CD4-positive, alpha-beta T cell treated with Interleukin-17A for 1 hour (primary cell): Measurements from ENCODE around the gene MEF2A.
"Not testable (repeated sequence)": the region's sequence is repeated elsewhere in the genome, so short reads cannot be mapped to it uniquely, and the experiment has no call there.

Experiments
- DNase-seq: peaks from one replicate; pipeline ENCODE4 v3.0.0-alpha.2; 2020

Gene MEF2A

DNA sequence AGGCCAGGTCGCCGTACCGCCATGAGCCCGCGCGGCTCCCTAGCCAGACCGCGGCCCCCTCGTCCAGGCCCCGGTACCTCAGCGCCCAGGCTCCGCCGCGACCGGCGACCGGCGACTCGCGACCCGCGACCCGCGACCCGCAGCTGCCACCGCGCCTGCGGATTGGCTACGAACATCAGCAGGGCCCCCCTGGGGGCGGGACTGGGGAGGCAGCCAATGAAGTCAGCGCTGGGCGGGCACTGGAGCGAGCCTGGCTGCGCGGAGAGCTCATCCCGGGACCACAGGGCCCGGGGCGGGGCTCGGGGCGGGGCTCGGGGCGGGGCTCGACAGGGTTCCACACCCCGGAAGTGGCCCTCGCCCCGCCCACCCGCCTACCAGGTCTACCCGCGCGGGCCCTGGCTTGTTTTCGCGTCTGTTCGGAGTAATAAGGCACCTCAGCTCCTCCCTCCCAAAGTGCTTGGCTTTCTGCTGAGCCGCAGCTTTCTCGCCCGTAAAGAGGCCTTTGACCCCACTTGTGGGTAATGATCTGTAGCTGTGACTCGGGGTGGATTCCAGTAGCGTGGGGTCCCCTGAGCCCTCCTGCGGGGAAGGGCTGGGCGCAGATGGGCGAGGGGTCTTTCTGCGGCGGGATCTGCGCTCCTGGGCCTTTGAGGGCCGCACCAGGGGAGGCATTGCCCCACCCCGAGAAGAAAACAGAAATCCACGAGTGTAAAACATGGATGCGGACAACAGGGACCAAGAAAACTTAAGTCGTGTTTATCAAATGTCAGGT lies 167.7 kb downstream of the MEF2A start, which contains the start of gene LYSMD4:
LYSMD4 (minus strand) TSS at position 170 of the 772 bp plus-strand sequence. CDS start 1,438 bp downstream, outside the sequence.
- peak; percentile 97 for DNase-seq

DNA sequence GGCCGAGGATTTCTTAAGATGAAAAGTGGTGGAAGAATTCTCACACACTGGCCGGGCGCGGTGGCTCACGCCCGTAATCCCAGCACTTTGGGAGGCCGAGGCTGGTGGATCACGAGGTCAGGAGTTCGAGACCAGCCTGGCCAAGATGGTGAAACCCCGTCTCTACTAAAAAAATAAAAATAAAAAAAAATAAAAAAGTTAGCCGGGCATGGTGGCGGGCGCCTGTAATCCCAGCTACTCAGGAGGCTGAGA lies 168.2 kb downstream of the MEF2A start:
- not testable (repeated sequence) for DNase-seq

DNA sequence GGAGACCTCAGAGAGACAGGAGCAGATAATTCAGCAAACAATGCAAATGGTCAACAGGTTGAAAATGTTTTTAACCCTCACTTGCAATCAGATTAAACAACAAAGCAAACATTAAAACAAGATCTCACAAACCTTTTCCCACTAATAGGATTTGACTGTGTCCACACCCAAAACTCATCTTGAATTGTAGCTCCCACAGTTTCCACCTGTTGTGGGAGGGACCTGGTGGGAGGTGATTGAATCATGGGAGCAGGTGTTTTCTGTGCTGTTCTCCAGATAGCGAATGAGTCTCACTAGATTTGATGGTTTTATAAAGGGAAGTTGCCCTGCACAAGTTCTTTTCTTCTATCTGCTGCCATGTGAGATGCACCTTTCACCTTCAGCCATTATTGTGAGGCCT lies 168.8 kb downstream of the MEF2A start:
- DNase-seq = no peak

DNA sequence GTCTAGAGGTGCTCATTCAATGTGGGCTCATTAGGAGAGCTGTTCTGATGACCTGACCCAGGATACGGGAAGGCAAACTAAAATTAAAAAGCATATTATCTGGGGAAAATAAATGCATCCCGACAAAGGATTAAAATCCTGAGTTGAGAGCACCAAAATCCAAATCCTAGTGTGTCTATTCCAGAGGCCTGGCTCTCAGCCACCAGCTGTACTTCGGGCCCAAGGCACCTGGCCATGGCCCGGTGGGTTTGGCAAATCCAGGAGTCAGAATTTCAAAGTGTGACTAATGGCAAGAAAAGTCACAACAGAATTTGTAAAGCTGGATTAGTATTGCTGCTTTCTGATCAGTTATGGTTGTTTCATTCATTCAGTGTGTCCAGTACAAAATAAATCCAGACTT lies 170.1 kb downstream of the MEF2A start:
- DNase-seq = no peak

DNA sequence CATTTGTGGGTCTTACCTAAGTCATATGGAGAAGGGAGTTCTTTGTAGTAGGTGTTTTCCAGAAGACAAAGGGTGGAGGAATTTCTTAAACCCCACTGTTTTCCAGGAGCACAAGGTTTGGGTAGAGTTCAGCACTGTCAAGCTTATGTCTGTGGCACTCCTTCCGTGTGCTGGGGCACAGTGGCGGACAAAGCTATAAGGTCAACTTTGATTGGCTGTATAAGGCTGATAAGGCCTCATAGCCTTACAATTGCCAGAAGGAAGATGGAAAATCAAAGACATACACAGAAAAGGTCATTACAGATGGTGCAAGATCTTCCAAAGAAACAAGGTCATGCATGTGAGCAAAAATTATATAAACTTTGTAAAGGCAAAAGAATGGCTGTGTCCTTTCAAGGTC lies 170.9 kb downstream of the MEF2A start:
- no peak for DNase-seq

DNA sequence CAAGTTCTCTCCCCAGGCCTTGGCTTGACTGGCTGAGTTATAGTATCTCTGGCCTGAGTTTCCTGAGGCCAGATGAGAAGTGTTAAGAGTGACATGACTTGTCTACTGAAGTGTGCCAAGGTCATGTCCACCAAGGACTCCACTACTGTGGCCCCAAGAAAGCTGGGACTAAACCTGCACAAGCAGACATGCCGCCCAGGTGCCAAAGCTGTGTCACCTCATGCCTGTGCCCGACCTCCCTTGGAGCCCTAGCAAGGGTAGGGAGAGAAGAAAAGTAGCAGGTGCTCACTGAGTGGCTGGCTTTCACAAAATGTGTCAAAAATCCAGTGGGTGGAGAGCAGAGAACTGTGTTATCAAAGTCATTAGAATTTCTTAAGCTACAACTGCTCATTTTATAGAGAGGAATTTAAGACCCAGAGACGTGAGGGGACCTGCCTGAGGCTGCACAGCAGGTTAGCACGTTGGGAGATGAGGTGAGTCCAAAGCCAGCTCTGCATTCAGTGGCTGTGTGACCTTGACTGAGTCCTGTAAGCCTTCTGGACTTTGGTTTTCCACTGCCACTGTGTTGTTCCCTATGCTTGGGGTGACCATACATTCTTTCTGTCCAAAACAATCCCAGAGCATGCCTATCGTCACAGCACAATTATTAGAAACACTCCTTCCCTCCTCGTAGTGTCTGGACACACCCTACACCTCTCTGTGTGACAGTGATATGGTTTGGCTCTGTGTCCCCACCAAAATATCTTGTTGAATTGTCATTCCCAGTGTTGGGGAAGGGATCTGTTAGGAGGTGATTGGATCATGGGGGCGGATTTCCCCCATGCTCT lies 172.4 kb downstream of the MEF2A start:
- no peak for DNase-seq

DNA sequence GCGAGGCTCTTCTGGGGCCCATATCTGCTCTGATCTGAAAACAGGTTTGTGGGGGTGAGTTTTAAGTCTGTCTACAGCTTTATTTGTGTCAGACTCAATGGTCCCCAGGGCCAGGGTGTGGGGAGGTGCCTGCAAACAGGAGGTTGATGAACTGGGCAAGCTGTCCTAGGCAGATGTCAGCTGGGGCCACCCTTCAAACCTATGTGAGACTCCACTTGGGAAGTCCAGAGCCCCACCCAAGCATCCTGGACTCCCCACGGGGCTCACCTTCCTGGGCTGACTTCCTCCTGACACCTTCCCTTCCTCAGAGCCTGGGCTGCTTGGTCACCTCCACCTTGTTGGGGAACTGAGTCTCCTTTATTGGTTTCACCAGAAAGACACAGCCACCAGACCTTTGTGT lies 176.1 kb downstream of the MEF2A start:
- no peak for DNase-seq

GRCh38 chr15:99744142-99744541 lies 178.4 kb downstream of the MEF2A start:
- no peak for DNase-seq

DNA sequence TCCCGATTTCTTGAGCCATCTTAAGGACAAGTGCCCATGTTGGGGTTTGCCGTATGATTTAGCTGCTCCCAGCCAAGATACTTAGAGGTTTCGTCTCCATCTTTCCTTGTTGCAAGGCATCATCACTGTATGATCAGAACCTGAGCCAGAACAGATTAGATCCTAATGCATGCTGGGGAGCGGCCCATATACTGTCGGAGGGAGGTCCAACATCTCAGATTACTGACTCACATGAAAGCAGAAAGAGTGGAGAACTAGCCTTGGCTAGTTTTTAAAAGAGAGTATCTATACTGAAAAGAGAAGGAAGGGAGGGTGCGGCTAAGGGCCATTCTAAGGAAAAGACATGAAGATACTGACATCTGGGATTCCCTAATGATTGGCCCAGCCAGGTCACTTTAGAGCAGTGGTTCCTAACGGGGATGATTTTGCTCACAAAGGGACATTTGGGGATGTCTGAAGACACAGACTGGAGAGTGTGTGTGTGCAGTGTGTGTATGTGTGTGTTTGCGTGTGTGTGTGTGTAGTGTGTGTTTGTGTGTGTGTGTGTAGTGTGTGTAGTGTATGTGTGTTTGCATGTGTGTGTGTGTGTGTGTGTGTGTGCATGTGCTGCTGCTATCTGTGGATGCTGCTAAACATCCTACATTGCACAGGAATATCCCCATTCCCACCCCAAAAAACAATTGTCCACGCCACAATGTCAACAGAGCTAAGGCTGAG lies 179.7 kb downstream of the MEF2A start:
- no peak for DNase-seq

DNA sequence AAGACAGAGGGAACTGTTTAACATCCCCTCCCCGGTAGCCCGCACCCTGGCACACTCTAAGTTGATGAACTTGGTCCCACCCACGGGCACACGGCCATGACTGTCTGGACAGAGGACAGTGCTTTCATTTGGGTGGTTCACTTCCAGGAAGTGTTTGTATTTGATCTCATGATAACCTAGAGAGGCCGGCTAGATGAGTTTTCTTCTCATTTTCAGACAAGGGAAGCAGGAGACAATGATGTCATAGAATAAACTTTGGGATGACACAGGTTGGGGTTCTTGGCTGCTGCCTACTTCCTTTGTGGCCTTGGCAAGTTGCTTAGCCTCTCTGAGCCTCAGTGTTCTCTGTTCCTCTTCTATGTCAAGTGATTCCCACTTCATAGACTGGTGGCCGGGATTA lies 183.6 kb downstream of the MEF2A start:
- DNase-seq = no peak

GRCh38 chr15:99750326-99750725 lies 184.5 kb downstream of the MEF2A start:
- not testable (repeated sequence) for DNase-seq

- DNase-seq = no peak
Measured at GRCh38 chr15:99752556-99752955, 186.8 kb downstream of the MEF2A start.

- DNase-seq = no peak
Measured at GRCh38 chr15:99753066-99753465, 187.3 kb downstream of the MEF2A start.

- peak; percentile 78 for DNase-seq
Measured at GRCh38 chr15:99755692-99756409, 190.1 kb downstream of the MEF2A start.

DNA sequence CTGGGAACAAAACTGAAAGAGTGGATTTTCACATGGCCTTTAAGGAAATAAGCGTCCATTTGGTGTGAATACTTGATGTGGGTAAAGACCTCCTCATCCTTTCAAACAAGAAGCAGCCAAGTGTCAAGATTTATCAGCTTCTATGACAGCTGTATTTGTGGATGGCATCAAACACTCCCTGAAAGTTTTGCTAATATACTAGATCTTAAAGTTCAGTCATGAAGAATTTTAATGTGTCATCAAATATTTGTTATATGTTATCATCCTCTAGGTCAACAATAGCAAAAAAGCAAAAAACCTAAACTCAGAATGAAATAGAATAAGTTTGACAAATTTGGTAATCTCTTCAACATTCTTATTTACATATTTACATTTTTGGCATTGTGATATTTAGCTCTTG lies 196.5 kb downstream of the MEF2A start:
- DNase-seq = no peak

GRCh38 chr15:99763827-99764226 lies 198.0 kb downstream of the MEF2A start:
- DNase-seq = no peak

DNA sequence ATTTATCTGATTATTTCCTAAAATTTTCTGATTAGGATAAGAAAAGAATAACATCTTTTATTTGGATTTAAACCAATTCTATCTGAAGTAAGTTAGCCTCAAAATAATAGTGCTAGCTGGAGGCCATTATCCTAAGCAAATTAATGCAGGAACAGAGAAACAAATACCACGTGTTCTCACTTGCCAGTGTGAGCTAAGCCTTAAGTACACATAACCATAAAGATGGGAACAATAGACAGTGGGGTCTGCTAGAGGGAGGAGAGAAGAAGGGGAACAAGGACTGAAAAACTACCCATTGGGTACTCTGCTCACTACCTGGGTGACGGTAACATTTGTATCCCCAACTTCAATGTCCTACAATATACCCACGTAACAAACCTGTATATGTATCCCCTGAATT lies 198.7 kb downstream of the MEF2A start:
- no peak for DNase-seq
